AG09319 (cell line): ENCODE results near the gene GJA9.
"Not testable (repeated sequence)": the region's sequence is repeated elsewhere in the genome, so short reads cannot be mapped to it uniquely, and the experiment has no call there.

Source experiments
- DNase-seq: peaks from one replicate; pipeline ENCODE4 v3.0.0-alpha.2; 2010; ENCODE audit warnings: low read depth; ENCODE audit errors: extremely low read depth
- TF ChIP-seq, protein P1 (sequence below): IDR thresholded peaks from 2 replicates; pipeline ENCODE4 v1.5.1; 2011; ENCODE audit warnings: low read depth, mild to moderate bottlenecking, inconsistent platforms, low read length, moderate library complexity

The GJA9 gene

DNA sequence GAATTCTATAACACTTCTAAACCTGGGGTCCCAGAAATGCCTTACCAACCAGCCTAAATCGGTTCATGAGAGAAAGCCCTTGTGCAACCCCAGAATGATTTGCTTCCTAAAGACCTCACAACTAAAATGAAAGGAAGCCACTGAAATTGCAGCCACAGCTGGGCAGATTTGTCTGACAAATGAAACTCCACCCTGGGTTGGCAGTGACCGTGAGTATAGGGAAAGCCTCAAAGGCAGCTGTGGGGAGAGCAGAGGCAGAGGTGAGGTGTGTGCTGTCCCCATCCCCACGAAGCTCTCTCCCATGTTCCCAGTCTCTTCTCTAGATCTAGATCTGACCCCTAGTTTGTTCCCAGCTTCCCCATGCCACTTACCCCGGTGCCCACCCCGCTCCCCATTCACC is 37.2 kb upstream of the GJA9 start:
- TF ChIP-seq, protein P1, sequence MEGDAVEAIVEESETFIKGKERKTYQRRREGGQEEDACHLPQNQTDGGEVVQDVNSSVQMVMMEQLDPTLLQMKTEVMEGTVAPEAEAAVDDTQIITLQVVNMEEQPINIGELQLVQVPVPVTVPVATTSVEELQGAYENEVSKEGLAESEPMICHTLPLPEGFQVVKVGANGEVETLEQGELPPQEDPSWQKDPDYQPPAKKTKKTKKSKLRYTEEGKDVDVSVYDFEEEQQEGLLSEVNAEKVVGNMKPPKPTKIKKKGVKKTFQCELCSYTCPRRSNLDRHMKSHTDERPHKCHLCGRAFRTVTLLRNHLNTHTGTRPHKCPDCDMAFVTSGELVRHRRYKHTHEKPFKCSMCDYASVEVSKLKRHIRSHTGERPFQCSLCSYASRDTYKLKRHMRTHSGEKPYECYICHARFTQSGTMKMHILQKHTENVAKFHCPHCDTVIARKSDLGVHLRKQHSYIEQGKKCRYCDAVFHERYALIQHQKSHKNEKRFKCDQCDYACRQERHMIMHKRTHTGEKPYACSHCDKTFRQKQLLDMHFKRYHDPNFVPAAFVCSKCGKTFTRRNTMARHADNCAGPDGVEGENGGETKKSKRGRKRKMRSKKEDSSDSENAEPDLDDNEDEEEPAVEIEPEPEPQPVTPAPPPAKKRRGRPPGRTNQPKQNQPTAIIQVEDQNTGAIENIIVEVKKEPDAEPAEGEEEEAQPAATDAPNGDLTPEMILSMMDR, result no peak
- DNase-seq, result no peak

DNA sequence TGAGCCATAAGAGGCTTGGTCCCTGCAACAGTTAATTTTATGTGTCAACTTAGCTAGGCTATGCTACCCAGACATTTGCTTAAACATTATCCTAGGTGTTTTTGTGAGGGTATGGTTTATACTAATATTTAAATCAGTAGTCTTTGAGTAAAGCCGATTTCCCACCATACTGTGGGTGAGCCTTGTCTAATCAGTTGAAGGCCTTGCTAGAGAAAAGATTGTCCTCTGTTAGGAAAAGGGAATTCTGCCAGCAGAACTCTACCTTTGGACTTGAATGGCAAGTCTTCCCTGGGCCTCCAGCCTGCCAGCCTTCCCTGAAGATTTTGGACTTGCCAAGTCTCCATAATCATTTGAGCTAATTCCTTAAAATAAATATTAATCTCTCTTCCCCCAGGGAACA is 36.4 kb upstream of the GJA9 start:
- TF ChIP-seq, protein P1, result no peak
- no peak for DNase-seq

DNA sequence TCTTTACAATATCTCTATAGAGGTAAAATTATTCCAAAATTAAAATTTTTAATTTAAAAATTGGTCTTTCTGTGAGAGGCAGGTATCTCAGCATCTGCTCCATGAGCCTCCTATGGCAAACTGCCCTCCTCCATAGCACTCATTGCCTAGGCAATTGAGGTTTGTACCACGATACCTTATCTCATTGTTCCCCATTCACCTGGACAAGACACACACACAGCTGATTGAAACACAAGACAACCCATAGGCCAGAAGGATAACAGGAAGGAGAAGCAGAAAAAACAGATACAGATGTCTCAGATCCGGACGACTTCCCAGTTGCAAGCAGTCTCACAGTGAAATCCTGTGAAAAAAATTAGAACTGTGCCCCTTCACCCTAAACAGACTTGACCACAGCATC is 36.0 kb upstream of the GJA9 start:
- TF ChIP-seq, protein P1, result no peak
- no peak for DNase-seq

DNA sequence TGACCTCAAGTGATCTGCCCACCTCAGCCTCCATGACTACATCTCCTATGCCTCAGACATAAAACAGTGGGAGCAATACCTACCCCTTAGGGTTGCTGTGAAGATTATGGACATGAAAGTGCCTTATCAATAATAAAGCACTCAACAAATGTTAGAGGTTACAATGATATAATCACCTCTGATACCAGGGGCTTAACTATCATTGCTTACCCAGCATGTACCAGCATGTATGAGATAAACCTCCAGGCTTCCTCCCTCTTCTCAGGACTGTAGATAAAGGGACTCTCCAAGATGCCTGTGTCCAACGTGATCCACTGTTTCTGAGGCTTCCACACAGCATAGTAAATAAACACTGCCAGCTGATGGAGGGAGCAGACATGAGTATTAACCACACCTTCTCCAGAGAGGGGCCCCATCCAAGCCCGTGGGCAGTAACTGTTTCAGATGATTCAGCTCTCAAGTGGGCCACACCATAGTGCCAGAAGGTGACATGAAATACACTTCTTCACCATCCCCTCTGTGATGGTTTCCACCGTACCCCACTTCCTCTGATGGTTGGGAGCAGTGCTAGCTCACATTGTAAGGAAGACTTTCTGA is 34.1 kb upstream of the GJA9 start:
- TF ChIP-seq, protein P1, result no peak
- no peak for DNase-seq

DNA sequence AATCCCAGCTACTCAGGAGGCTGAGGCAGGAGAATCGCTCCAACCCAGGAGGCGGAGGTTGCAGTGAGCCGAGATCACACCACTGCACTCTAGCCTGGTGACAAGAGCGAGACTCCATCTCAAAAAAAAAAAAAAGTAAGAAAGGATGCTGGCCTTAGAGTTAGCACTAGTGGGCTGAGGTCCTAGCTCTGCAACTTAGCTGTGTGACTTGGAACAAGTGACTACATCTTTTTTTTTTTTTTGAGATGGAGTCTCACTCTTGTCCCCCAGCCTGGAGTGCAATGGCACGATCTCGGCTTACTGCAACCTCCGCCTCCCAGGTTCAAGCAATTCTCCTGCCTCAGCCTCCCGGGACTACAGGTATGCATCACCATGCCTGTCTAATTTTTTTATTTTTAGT is 33.5 kb upstream of the GJA9 start:
- DNase-seq, result not testable (repeated sequence)

DNA sequence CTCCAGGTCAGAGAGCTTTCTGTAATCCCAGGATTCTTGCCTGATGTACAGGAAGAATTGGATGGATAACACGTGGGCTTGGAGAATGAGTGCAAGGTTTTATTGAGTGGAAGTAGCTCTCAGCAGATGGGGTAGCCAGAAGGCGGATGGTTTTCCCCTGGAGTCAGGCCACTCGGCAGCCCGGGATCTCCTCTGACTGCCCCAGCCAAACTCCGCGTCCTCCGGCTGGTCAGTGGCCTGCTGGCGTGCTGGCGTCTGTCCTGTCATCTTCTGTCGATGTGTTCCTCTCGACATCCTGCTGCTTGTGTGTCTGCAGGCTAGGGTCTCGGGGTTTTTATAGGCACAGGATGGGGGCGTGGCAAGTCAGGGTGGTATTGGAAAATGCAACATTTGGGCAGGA is 27.4 kb upstream of the GJA9 start:
- no peak for DNase-seq
- TF ChIP-seq, protein P1, result no peak

DNA sequence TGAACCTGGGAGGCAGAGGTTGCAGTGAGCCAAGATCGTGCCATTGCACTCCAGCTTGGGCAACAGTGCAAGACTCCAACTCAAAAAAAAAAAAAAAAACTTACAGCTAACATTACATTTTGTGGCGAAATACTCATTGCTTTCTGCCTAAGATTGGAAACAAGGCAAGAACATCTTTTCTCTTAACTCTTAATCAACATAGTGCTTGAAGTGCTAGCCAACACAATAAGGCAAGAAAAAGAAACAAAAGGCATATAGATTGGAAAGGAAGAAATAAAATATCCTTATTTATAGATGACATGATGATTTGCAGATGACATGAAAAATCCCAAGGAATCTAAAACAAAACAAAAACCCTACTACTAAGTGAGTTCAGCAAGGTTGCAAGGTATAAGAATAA is 24.6 kb upstream of the GJA9 start:
- DNase-seq, result no peak

DNA sequence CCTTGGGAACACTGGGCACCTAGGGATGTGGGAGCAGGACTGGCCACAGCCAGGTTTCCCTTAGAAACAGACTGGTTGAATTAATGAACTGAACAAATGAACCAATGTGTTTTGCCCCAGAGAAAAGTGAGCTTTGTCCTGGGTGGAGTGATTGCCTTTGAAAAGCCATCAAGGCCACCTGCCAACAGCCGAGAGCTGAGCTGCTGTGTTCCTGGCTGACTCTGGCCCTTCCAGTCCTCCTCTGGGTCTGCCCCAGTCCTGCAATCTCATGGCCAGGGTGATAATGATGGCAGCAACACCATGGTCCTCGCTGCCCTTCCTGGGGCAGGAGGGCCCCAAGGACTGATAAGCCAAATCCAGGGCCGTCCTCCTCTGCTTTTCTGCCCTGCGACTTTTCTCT is 18.2 kb upstream of the GJA9 start:
- TF ChIP-seq, protein P1, result no peak
- DNase-seq, result no peak

More for the DNA sequence above, 24.6 kb upstream of the GJA9 start:
- TF ChIP-seq, protein P1, result no peak
